Stimulated activated CD4-positive, alpha-beta T cell treated with anti-CD3 and anti-CD28 coated beads, Interleukin-15, amount 100 ng/mL, for 1 hour (primary cell): ENCODE results near the gene MCTP1.
"Not testable (repeated sequence)": the region's sequence is repeated elsewhere in the genome, so short reads cannot be mapped to it uniquely, and the experiment has no call there.

Experiments
- DNase-seq, 2 donors: peaks; one replicate each; pipeline ENCODE4 v3.0.0-alpha.2; 2020; ENCODE audit warnings: low read depth in 1 of 2, low spot score in 1 of 2

The MCTP1 gene

DNA sequence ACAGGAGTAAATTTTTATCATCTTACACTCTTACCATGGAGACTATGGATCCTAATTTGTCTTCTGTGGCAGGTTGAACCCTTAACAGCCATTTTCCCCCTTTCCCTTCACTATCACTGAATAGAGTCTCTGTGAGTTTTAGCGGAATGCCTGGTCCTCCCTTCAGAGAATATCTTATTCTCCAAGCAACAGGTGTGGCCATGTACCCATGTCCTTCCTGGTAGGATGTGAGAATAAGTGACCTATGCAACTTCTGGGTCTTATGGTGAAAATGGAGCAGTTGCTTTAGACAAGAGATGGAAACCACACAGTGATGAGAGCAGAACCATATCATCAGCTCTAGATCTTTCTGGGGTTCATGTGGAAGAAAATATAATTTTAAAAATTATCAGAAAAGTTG, 312.6 kb downstream of the MCTP1 start:
- DNase-seq = no peak

DNA sequence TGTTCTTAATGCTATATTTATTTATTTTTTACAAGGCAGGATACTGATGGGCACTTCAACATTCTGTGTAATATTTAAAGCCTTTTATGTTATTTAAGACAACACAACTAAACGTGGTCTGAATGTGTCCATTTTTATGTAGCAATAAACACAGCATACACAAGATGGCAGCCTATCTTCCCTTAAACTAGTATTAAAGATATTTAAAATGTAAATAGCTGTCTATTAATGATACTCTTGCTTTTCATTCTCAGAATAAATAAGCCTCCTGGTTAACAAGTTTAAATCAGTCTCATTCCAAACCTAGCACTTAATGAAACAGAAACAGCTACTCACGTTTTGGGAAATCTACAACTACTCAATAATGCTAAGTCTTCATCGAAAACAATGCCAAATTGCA, 315.7 kb downstream of the MCTP1 start:
- DNase-seq = no peak

- no peak for DNase-seq
These were observed 316.3 kb downstream of the MCTP1 start for GRCh38 chr5:94968507-94969095.

GRCh38 chr5:94967525-94967924, 317.4 kb downstream of the MCTP1 start:
- DNase-seq = no peak

GRCh38 chr5:94959279-94959678, 325.6 kb downstream of the MCTP1 start:
- DNase-seq = not testable (repeated sequence)

- DNase-seq = no peak
These were observed 339.2 kb downstream of the MCTP1 start for GRCh38 chr5:94945656-94946055.

GRCh38 chr5:94944160-94944559, 340.7 kb downstream of the MCTP1 start:
- DNase-seq = no peak

- no peak for DNase-seq
These were observed 343.7 kb downstream of the MCTP1 start for GRCh38 chr5:94941122-94941755.

- no peak for DNase-seq
These were observed 352.6 kb downstream of the MCTP1 start for GRCh38 chr5:94932259-94932658.

DNA sequence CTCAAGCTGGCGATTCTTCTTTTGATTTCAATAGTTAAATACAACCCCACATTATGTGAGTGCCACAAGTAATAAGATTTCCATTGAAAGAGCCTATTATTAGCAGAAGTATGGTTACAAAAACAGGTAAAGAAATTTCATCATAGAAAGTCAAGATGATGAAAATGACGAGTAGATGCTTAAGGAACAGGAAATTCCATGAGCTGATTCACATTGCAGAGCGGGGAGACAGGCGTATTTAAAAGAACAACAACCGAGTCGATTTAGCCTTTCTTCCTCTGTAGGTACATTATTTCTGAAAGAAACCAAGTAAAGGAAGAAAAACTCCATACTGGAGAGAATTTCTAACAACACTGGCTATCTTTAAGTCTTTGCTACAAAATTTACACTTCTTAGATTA, 356.0 kb downstream of the MCTP1 start:
- DNase-seq = no peak

DNA sequence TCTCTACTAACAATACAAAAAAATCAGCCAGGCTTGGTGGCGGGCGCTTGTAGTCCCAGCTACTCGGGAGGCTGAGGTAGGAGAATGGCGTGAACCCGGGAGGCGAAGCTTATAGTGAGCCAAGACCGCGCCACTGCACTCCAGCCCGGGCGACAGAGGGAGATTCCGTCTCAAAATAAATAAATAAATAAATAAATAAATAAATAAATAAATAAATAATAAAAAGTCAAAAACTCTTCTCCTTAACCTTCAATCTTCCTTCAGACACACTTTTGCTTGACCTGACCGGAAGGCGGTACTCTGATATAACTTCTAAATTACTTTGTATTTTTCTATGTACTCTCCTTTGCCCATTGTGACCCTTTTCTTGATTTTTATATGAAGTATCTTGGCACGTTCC, 364.3 kb downstream of the MCTP1 start:
- no peak for DNase-seq

DNA sequence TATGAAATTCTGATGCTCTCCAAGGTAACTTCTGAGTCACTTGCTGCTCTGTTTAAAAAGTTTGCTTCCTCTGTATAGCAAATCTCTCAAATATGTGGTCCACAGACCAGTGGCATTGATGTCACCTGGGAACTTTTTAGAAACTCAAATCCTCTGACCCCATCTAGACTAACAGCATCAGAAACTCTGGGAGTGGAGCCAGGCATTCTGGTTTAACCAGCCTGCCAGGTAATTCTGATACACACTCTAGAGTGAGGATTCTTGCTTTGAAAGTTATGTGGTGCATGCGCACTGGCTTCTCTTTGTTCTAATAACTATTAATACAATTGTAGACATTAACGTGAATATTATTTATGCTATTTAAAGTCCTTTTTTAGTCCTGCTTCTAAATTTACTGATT, 368.3 kb downstream of the MCTP1 start:
- DNase-seq = no peak

DNA sequence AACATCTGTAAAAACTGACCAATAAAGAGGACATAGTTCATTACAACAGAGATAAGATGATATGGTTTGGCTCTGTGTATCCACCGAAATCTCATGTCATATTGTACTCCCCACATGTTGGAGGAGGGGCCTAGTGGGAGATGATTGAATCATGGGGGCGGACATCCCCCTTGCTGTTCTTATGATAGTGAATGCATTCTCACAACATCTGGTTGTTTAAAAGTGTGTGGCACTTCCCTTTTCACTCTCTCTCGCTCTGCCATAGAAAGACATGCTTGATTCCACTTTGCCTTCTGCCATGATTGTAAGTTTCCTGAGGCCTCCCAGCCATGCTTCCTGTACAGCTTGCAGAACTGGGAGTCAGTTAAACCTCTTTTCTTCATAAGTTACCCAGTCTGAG, 373.6 kb downstream of the MCTP1 start:
- no peak for DNase-seq

- no peak for DNase-seq
These were observed 374.2 kb downstream of the MCTP1 start for GRCh38 chr5:94910721-94911120.

- no peak for DNase-seq
These were observed 375.9 kb downstream of the MCTP1 start for GRCh38 chr5:94908889-94909480.

- DNase-seq = no peak
These were observed 378.1 kb downstream of the MCTP1 start for GRCh38 chr5:94906750-94907149.

DNA sequence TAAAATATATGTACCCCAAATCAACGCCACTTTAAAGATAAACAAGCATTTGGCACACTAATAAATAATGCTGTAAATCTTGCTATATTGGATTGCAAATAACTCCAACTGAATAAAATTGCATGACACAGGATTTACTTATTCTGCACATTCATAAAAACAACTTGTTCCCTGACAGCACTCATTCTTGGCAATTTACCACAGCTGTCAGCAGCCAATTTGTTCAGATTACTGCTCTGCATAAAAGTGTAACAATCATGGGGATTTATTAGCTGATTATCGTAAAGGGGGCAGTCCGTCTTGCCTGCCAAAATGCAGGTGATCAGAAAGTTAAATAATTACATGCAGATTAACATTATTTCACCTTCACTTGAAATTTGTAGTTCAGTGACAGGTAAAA, 381.2 kb downstream of the MCTP1 start:
- no peak for DNase-seq

DNA sequence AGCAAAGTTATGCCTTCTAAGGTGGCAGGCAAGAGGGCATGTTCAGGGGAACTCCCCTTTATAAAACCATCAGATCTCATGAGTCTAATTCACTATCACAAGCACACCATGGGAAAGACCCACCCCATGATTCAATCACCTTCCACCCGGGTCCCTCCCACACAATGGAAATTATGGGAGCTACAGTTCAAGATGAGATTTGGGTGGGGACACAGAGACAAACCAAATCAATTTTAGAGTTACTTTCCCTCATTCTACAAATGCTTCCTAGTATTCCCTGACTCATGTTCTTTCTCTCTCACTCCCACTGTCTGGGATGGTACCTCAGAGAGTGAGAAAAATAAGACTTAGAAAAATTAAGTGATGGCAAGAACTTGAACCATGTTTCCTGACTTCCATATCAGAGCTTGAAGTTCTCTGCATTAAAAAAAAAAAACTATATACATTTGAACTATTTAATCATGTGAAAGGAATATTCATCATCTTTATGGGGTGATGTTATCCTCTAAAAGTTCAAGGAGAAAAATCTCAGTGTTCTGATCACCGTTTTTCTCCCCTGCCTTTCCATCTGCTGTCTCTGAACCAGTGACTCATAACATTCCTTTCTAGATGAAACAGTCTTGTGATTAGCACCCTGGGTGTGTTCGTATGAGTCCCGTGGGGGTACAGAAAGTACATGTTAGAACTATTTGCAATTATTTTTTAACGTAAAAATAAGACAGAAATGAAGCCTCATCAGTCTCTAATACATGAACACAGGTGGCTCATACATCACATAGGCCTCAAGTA, 383.5 kb downstream of the MCTP1 start:
- DNase-seq = no peak

DNA sequence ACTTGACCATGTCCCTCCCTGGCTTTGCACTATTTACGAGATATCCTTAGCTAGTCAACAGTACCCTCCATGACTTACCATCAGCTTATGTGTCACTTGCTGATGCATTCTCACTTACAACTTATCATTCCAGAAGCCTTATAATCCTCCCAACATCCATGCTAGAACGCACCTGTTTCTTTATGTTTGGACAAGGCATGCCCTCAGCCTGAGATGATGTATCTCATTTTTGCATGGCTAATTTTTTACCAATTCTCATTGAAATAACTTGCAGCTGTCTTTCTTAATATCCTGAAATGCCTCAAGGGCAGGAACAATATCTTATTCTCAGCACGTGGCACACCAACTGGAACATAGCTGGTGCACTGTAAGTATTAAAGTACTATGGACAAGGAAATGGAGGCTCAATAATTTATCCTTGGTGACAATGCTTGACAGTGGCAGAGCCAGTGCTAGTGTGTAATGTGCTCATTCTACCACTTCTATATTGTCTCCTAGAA, 384.8 kb downstream of the MCTP1 start:
- no peak for DNase-seq

DNA sequence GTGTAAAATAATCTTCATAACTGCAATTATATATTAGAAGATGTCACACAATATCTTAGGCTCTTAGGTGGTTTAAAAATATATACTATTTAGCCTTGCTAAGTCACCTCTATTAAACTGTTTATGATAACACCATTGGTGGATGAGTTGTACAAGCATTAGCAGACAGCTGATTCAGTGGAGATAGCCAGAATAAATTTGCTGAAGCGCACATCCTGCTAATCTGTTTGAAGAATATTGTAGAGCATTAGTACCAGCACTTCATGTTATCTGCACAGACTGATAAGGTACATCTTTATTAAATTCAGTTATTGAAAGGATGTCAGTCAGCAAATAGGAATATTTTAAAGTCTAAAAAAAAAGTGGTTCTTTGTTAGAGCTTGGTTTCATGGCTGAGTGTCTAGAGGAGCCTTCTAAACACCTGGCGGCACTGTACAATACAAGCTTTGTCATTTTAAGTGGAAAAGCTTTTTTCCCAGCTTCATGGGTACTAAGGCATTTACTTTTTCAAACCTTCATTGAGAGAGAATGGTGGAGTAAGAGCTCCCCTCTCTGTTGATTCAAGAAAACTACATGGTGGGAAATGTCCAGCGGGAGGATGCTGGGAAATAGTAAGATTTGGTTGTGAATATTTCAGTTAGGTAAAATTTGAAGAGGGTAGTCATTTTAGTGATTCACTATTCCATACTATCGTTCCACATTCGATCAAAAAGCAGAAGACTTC, 391.3 kb downstream of the MCTP1 start:
- no peak for DNase-seq

- DNase-seq = no peak
These were observed 392.9 kb downstream of the MCTP1 start for GRCh38 chr5:94891972-94892371.
